Thymus (tissue), 11 donors: ENCODE data around the gene ADAMTS2. TPM values are rescaled to one million over a fixed set of nuclear protein-coding genes. Genes with fewer than 3 reads are reported as not detected.

Source experiments
- DNase-seq, 9 donors: peaks; one replicate each; pipeline ENCODE4 v3.0.0-alpha.2; 2013; ENCODE audit warnings: low spot score in 9 of 9, low read depth in 6 of 9, missing footprints in 1 of 9
- H3K27ac ChIP-seq, 2 donors: one replicate each; pipeline ENCODE4 v1.5.1; 2013; ENCODE audit warnings: control low read depth in 1 of 2, low read depth in 1 of 2, low read length in 1 of 2, mild to moderate bottlenecking in 1 of 2, moderate library complexity in 1 of 2
- H3K27me3 ChIP-seq, 2 donors: one replicate each; pipeline ENCODE4 v1.5.1; 2013; ENCODE audit warnings: low read length in 1 of 2; ENCODE audit not compliant: control insufficient read depth in 2 of 2, insufficient read depth in 1 of 2
- H3K36me3 ChIP-seq, 2 donors: one replicate each; pipeline ENCODE4 v1.5.1; 2013; ENCODE audit warnings: low read length in 1 of 2, mild to moderate bottlenecking in 1 of 2, moderate library complexity in 1 of 2; ENCODE audit not compliant: control insufficient read depth in 2 of 2, insufficient read depth in 2 of 2
- H3K4me1 ChIP-seq, 2 donors: one replicate each; pipeline ENCODE4 v1.5.1; 2013; ENCODE audit warnings: low read length in 2 of 2; ENCODE audit not compliant: control insufficient read depth in 2 of 2, insufficient read depth in 2 of 2
- H3K4me3 ChIP-seq, 2 donors: one replicate each; pipeline ENCODE4 v1.5.1; 2013; ENCODE audit warnings: low read length in 2 of 2, control low read depth in 1 of 2, mild to moderate bottlenecking in 1 of 2
- H3K9me3 ChIP-seq, 2 donors: one replicate each; pipeline ENCODE4 v1.5.1; 2013; ENCODE audit warnings: low read length in 1 of 2, mild to moderate bottlenecking in 1 of 2; ENCODE audit not compliant: control insufficient read depth in 2 of 2, insufficient read depth in 1 of 2
- WGBS: extraction: QIAGEN DNeasy Blood & Tissue Kit; methylation state at CpG from one replicate; pipeline ENCODE4 v1.1.7; 2013; 5-methylcytosine and 5-hydroxymethylcytosine counted together
- polyA plus RNA-seq: library from polyadenylated mRNA; stranded (reverse); fragments of 200-250 nt; gene quantifications from one replicate; pipeline ENCODE4 v1.2.3, GENCODE V29; 2013
- total RNA-seq: library from RNA; stranded (reverse); fragments of 120-200 nt; gene quantifications from one replicate; pipeline ENCODE4 v1.2.4, GENCODE V29; 2013
- donor health status: healthy.

Gene ADAMTS2
- total and polyA plus RNA-seq, 2 donors, result 1.3 to 1.4 TPM

GRCh38 chr5:179168664-179169063 lies 176.6 kb downstream of the ADAMTS2 start:
- Histone ChIP-seq H3K27ac (no peak overlapping the region), H3K4me3 (no peak overlapping the region), H3K9me3 (peaks cover 0 to 7% of the 10 kb centered on the region in 2 donors), H3K36me3 (no peaks in the 10 kb centered on the region), H3K4me1 (no peaks in the 10 kb centered on the region), H3K27me3 (peaks cover 0 to 30% of the 10 kb centered on the region in 2 donors)
- WGBS, result 90% methylated on average over 6 of the region's 6 CpGs
- no peak for DNase-seq

DNA sequence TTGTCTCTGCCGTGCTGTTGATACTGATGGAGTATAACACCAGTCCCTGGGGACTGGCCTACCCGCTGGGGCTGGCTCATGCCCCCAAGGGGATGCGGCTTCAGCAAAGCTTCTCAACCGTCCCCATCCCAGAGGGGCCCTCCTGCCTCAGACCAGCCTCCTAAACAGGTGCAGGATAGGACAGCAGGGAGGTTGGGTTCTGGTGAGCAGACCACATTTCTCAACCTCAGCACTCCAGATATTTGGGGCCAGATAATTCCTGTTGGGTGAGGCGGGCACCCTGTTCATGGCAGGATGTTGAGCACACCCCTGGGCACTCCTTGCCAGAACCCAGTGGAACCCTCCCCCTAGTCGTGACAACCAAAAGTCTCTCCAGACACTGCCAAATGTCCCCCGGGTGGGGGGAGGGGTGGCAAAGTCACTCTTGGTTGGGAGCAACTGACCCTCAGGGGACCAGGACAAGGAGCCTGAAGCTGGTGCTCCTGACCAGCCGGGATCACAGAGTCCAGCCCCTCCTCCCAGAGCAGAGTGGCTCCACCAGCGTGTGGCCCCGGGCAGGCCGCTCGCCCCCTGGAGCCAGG lies 177.3 kb downstream of the ADAMTS2 start:
- H3K4me1 ChIP-seq, result no peaks in the 10 kb centered on the region
- H3K27me3 ChIP-seq, result peaks cover 0 to 30% of the 10 kb centered on the region in 2 donors
- H3K27ac ChIP-seq, result no peak overlapping the region
- no peaks in the 10 kb centered on the region for H3K36me3 ChIP-seq
- H3K4me3 ChIP-seq, result no peak overlapping the region
- WGBS, result 93% methylated on average over 12 of the region's 12 CpGs
- no peak for DNase-seq
- peaks cover 0 to 8% of the 10 kb centered on the region in 2 donors for H3K9me3 ChIP-seq

DNA sequence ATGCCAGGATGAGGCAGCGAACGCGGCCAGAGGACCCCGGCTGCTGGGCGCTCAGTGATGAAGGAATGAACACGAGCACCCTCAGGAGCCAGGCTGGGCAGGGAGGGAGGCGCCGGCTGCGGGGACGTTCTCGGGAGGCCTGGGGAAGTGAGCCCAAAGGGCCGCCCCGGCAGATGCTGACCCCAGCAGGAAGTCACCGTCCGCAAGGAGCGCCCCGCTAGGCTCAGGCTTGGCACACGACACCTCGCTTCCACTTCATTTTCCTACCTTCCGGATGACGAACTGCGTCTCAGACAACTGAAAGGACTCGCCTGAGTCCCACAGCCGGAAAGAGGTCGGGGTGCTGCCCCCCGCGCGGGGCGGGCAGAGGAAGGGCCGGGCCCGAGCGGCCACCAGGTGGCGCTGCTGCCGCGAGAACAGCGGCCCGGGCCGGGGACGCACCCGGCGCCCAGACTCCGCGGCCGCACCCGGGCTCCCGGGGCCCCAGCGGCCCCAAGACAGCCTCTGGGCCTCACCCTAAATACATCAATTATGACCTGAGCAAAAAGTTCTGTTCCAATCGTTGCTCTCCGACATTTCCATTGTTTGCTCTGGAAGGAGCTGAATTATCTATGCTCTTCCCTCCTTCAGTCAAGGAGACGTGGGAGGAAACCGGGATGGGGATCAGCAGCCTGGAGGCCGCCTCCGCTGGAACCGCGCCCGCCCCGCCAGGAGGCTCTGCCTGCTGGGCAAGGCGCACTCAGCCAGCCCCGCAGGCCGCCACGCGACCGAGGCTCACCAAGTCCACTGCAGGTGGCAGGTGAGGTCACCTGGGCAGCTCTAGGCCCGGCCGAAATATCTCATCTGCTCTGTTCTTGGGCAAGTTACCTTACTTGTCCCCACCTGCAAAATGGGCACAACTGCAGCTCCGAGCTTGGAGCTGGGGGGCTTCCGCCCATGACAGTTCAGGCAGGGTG lies 178.1 kb downstream of the ADAMTS2 start:
- H3K4me3 ChIP-seq, result peak overlapping the region; percentile 13 to 24
- peaks cover 0 to 30% of the 10 kb centered on the region in 2 donors for H3K27me3 ChIP-seq
- H3K4me1 ChIP-seq, result no peaks in the 10 kb centered on the region
- peaks cover 0 to 16% of the 10 kb centered on the region in 2 donors for H3K9me3 ChIP-seq
- H3K27ac ChIP-seq, result no peak overlapping the region
- WGBS, result 27% methylated on average over 67 of the region's 67 CpGs
- no peaks in the 10 kb centered on the region for H3K36me3 ChIP-seq
- DNase-seq, result peak in 7 of 9 donors; percentile 31 to 73 (median 42)

DNA sequence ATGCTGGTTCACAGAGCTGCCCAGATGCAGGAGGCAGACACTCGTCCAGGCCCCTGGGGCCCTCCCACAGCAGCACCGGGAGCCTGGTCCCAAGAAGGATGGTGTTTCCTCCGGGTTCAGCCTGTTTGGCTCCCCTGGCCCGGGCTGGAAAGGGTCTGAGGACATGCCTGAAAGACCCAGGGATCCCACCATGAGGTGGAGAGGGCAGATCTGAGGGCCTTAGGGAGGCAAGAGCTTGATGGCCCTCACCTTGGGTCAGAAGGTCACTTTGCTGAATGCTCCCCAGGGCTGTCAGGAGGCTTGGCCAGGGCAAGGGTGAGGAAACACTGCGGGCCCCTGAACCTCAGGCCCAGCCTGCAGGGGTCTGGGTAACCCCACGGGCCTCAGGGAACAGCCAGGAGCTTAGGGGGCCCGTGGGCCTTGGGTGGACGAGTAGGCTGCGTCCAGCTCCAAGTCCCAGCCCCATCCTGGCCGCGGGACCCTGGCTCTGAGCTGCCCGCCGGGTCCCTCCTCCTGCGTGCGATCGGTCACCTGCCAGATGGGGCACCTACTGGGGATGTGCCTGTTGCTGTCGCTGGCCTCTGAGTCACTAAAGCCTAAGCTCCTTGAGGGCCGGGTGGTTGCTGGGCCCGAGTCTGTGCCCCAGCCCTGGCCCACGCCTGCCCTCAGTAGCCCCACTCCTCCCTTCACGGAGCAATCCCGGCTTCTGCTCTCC lies 178.9 kb downstream of the ADAMTS2 start:
- Histone ChIP-seq H3K36me3 (no peaks in the 10 kb centered on the region), H3K27ac (no peak overlapping the region), H3K9me3 (peaks cover 0 to 21% of the 10 kb centered on the region in 2 donors), H3K4me1 (no peaks in the 10 kb centered on the region), H3K27me3 (peaks cover 0 to 30% of the 10 kb centered on the region in 2 donors), H3K4me3 (no peak overlapping the region)
- 88% methylated on average over 22 of the region's 22 CpGs for WGBS
- no peak for DNase-seq

- H3K27me3 ChIP-seq, result peaks cover 0 to 30% of the 10 kb centered on the region in 2 donors
- DNase-seq, result no peak
- no peak overlapping the region for H3K4me3 ChIP-seq
- no peak overlapping the region for H3K27ac ChIP-seq
- H3K9me3 ChIP-seq, result peaks cover 0 to 28% of the 10 kb centered on the region in 2 donors
- 94% methylated on average over 15 of the region's 15 CpGs for WGBS
- H3K36me3 ChIP-seq, result no peaks in the 10 kb centered on the region
- no peaks in the 10 kb centered on the region for H3K4me1 ChIP-seq
Measured at GRCh38 chr5:179165421-179166170, 179.7 kb downstream of the ADAMTS2 start.

DNA sequence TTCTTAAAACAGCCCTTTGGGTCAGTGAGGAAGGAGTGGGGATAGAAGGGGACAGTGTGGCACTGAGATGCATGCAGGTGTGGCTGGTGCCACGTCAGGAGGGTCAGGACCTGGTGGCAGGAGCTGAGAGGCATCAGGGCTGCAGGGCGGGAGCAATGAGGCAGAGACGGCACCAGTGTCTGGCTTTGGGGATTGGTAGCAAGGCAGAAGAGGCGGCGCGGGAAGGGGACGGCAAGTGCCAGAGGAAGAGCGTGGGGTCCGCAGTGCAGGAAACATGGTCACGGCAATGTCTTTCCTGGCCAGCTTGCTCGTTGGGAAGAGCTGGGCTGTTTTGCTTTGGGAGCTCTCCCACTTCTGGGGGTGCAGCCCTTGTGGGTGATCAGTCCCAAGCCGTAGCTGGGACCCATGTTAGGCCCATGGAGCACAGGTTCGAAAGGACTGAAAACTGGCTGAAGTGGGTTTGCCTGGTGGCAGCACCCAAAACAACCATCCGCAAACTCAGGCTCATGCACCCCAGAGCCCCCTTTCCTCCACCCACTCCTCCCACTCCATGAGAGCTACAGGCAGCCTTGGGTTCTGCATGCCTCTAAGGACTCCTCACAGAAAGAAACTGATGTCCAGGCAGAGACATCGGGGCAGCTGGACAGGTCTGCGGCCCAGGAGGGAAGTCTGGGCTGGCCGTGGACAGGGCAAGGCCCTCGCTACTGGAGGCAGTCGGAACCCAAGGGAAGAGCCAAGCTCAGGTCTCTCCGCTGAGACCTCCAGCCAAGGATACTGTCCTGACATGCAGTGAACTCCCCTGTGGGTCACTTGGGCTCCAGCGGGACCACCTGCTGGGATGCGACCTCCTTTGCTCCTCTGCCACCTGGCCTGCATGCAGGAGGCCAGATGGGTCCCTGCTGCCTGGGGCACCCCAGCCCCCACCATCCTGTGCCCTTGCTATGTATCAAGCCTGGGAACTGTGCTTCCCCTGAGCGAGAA lies 180.6 kb downstream of the ADAMTS2 start:
- H3K36me3 ChIP-seq, result no peaks in the 10 kb centered on the region
- peaks cover 0 to 26% of the 10 kb centered on the region in 2 donors for H3K9me3 ChIP-seq
- H3K4me1 ChIP-seq, result no peaks in the 10 kb centered on the region
- no peak overlapping the region for H3K27ac ChIP-seq
- 93% methylated on average over 23 of the region's 23 CpGs for WGBS
- H3K27me3 ChIP-seq, result peaks cover 0 to 30% of the 10 kb centered on the region in 2 donors
- H3K4me3 ChIP-seq, result no peak overlapping the region
- no peak for DNase-seq

- Histone ChIP-seq H3K27ac (no peak overlapping the region), H3K4me1 (no peaks in the 10 kb centered on the region), H3K4me3 (no peak overlapping the region), H3K36me3 (no peaks in the 10 kb centered on the region), H3K9me3 (peaks cover 0 to 22% of the 10 kb centered on the region in 2 donors), H3K27me3 (peaks cover 0 to 29% of the 10 kb centered on the region in 2 donors)
- no peak for DNase-seq
- WGBS, result 95% methylated on average over 15 of the region's 15 CpGs
Measured at GRCh38 chr5:179163236-179164155, 181.8 kb downstream of the ADAMTS2 start.
